Activated T-helper 1 cell treated with Interleukin-2 at 50 U/mL for 16 hours (primary cell): ENCODE measurements around the gene RPH3AL.

Source experiments
- DNase-seq: peaks from one replicate; pipeline ENCODE4 v3.0.0-alpha.2; 2020; ENCODE audit warnings: low read depth

The RPH3AL gene

GRCh38 chr17:353213-353837 is 718 bp upstream of the RPH3AL start:
- no peak for DNase-seq

GRCh38 chr17:351875-352420 is 659 bp downstream of the RPH3AL start:
- no peak for DNase-seq

GRCh38 chr17:351449-351738 is 1.2 kb downstream of the RPH3AL start:
- no peak for DNase-seq

GRCh38 chr17:350706-351448 is 1.7 kb downstream of the RPH3AL start:
- no peak for DNase-seq

- DNase-seq, result no peak
Observed at GRCh38 chr17:349666-350065, 2.9 kb downstream of the RPH3AL start.

- DNase-seq, result no peak
Observed at GRCh38 chr17:348692-349425, 3.7 kb downstream of the RPH3AL start.

GRCh38 chr17:348012-348411 is 4.6 kb downstream of the RPH3AL start:
- DNase-seq, result no peak

GRCh38 chr17:347309-347899 is 5.2 kb downstream of the RPH3AL start:
- DNase-seq, result no peak

- DNase-seq, result no peak
Observed at GRCh38 chr17:345992-346785, 6.4 kb downstream of the RPH3AL start.

GRCh38 chr17:345261-345660 is 7.3 kb downstream of the RPH3AL start:
- no peak for DNase-seq

GRCh38 chr17:343875-344752 is 8.5 kb downstream of the RPH3AL start:
- DNase-seq, result no peak

- DNase-seq, result no peak
Observed at GRCh38 chr17:343211-343610, 9.4 kb downstream of the RPH3AL start.

- DNase-seq, result no peak
Observed at GRCh38 chr17:340074-340473, 12.5 kb downstream of the RPH3AL start.

GRCh38 chr17:339193-340061 is 13.2 kb downstream of the RPH3AL start:
- DNase-seq, result no peak

GRCh38 chr17:338442-339192 is 14.0 kb downstream of the RPH3AL start:
- no peak for DNase-seq

GRCh38 chr17:337866-338265 is 14.7 kb downstream of the RPH3AL start:
- no peak for DNase-seq

- DNase-seq, result no peak
Observed at GRCh38 chr17:337453-337852, 15.2 kb downstream of the RPH3AL start.

GRCh38 chr17:337022-337420 is 15.6 kb downstream of the RPH3AL start:
- no peak for DNase-seq
